Endothelial cell of umbilical vein (primary cell): Measurements from ENCODE around the gene ENC1. TPM values are rescaled to one million over a fixed set of nuclear protein-coding genes. Genes with fewer than 3 reads are reported as not detected.

Source experiments
- BruUV-seq: library from RNA; stranded (reverse); fragments of 400-500 nt; replicated peaks from 2 replicates; lab custom pipeline; 2021; lab: Mats Ljungman, UMichigan
- CTCF ChIA-PET: fragments of 300-600, 350-600 bp; sonication (Branson Sonifier 250); formaldehyde crosslinking; loops from one replicate; lab custom pipeline; 2021; ENCODE audit warnings: antibody characterized with exemption, inconsistent platforms; lab: Charles Lee
- POLR2A ChIA-PET: fragments of 300-600, 350-600 bp; sonication (Branson Sonifier 250); formaldehyde crosslinking; loops from one replicate; lab custom pipeline; 2021; ENCODE audit warnings: antibody characterized with exemption, inconsistent platforms; lab: Charles Lee
- DNase-seq: peaks from one replicate; pipeline ENCODE4 v3.0.0-alpha.2; 2011; ENCODE audit warnings: low read depth, low spot score
- FAIRE-seq: peaks from 2 replicates; lab custom pipeline; 2011; peaks lifted over from hg19 to GRCh38; lab: Jason Lieb, UNC
- H2AFZ ChIP-seq: 2 replicates; pipeline ENCODE4 v1.6.0; 2012; ENCODE audit warnings: low read depth, low read length, control low read depth, inconsistent platforms
- H3K27ac ChIP-seq: 2 replicates; pipeline ENCODE4 v1.5.1; 2011; ENCODE audit warnings: low read depth, mild to moderate bottlenecking, control low read depth, low read length, moderate library complexity; ENCODE audit not compliant: insufficient read depth
- H3K27me3 ChIP-seq, 2 experiments: 2 replicates each; pipeline versions ENCODE4 v1.6.0 to v1.6.1; 2011; ENCODE audit warnings: low read length in 2 of 2, mixed read lengths in 1 of 2; ENCODE audit not compliant: control insufficient read depth in 2 of 2, insufficient read depth in 2 of 2
- H3K36me3 ChIP-seq, 2 experiments: 2 replicates in 1 of 2; 3 replicates in 1 of 2; pipeline ENCODE4 v1.5.1; 2011; ENCODE audit warnings: low read length in 2 of 2, mild to moderate bottlenecking in 1 of 2, moderate library complexity in 1 of 2; ENCODE audit not compliant: control insufficient read depth in 2 of 2, insufficient read depth in 2 of 2; ENCODE audit errors: extremely low read depth in 1 of 2
- H3K4me1 ChIP-seq: 3 replicates; pipeline ENCODE4 v1.5.1; 2011; ENCODE audit warnings: mild to moderate bottlenecking, low read length; ENCODE audit not compliant: control insufficient read depth, insufficient read depth; ENCODE audit errors: extremely low read depth
- H3K4me2 ChIP-seq: 2 replicates; pipeline ENCODE4 v1.6.1; 2011; ENCODE audit warnings: low read length, control low read depth, mixed read lengths; ENCODE audit not compliant: insufficient read depth
- H3K4me3 ChIP-seq, 3 experiments: fragments of 200-600 bp in 1 of 3; sonication (generic), shearing (Covaris generic) in 1 of 3; replicated peaks in 1 of 3; 2 replicates each; pipeline ENCODE4 v1.5.1; 2011 to 2016; ENCODE audit warnings: control low read depth in 3 of 3, low read length in 3 of 3, mild to moderate bottlenecking in 2 of 3, inconsistent platforms in 1 of 3, low read depth in 1 of 3, moderate library complexity in 1 of 3; ENCODE audit not compliant: insufficient read depth in 1 of 3
- H3K79me2 ChIP-seq: 2 replicates; pipeline ENCODE4 v1.6.0; 2012; ENCODE audit warnings: low read length, inconsistent platforms; ENCODE audit not compliant: control insufficient read depth, insufficient read depth
- H3K9ac ChIP-seq: replicated peaks from 2 replicates; pipeline ENCODE3; 2011; ENCODE audit warnings: low read length, control low read depth; ENCODE audit not compliant: insufficient read depth; ENCODE audit errors: extremely low read depth
- H3K9me1 ChIP-seq: replicated peaks from 3 replicates; pipeline ENCODE4 v1.6.0; 2011; ENCODE audit warnings: mild to moderate bottlenecking, low read length; ENCODE audit not compliant: control insufficient read depth, insufficient read depth; ENCODE audit errors: extremely low read depth
- H3K9me3 ChIP-seq: replicated peaks from 2 replicates; pipeline ENCODE4 v1.5.1; 2012; ENCODE audit warnings: low read length, inconsistent platforms; ENCODE audit not compliant: control insufficient read depth, insufficient read depth
- H4K20me1 ChIP-seq: replicated peaks from 2 replicates; pipeline ENCODE3; 2011; ENCODE audit warnings: mild to moderate bottlenecking, low read length; ENCODE audit not compliant: control insufficient read depth, insufficient read depth; ENCODE audit errors: extremely low read depth
- CTCF ChIP-seq, 2 donors: IDR thresholded peaks; 1 replicate in 1 of 2; 2 replicates in 1 of 2; pipeline ENCODE4 v1.5.1; 2011; ENCODE audit warnings: low read length in 2 of 2, mild to moderate bottlenecking in 2 of 2, moderate library complexity in 2 of 2, control low read depth in 1 of 2, inconsistent platforms in 1 of 2, low read depth in 1 of 2; ENCODE audit not compliant: insufficient read depth in 1 of 2; ENCODE audit errors: extremely low read depth in 1 of 2
- EZH2 ChIP-seq: IDR thresholded peaks from 2 replicates; pipeline ENCODE4 v1.6.1; 2012; ENCODE audit warnings: borderline replicate concordance, low read depth, mild to moderate bottlenecking, moderate library complexity, low read length, inconsistent platforms; ENCODE audit not compliant: severe bottlenecking
- FOS ChIP-seq: IDR thresholded peaks from 2 replicates; pipeline ENCODE4 v1.6.1; 2011; ENCODE audit warnings: mild to moderate bottlenecking, low read length, moderate library complexity, borderline replicate concordance; ENCODE audit not compliant: insufficient read depth
- MAX ChIP-seq: IDR thresholded peaks from 2 replicates; pipeline ENCODE4 v1.6.1; 2011; ENCODE audit not compliant: insufficient read depth, insufficient read length
- POLR2A ChIP-seq: IDR thresholded peaks from 2 replicates; pipeline ENCODE4 v1.6.1; 2012; ENCODE audit warnings: low read depth, mild to moderate bottlenecking, control low read depth, low read length
- dilution Hi-C: fragments of 300-500 bp; cut with MboI; formaldehyde crosslinking; loops from one replicate; pipeline ENCODE4 v1.15.0; 2019; ENCODE audit warnings: low sequenced_read_pairs; ENCODE audit not compliant: extremely low pct_ligation_motif_present
- intact Hi-C: fragments of 100-400 bp; cut with micrococcal nuclease; formaldehyde crosslinking; loops from one replicate; pipeline ENCODE4 v1.10.0; 2022
- polyA plus RNA-seq, 4 experiments: library from polyadenylated mRNA; depleted of rRNA in 3 of 4; stranded (reverse) in 3 of 4; unstranded in 1 of 4; fragments of >200 nt; gene quantifications; 2 replicates each; pipeline versions ENCODE4 v1.2.1 to v1.2.3, GENCODE V29; 2011 to 2012; ENCODE audit warnings: missing spikeins in 1 of 4
- total RNA-seq: library from RNA; stranded (reverse); gene quantifications from 2 replicates; pipeline ENCODE4 v1.2.3, GENCODE V29; 2021

ENC1 gene
- total and polyA plus RNA-seq, 2 donors (not counting 3 experiments of a cell fraction or from before 2014, with no cell fraction given): 42.2 to 53.3 TPM

DNA sequence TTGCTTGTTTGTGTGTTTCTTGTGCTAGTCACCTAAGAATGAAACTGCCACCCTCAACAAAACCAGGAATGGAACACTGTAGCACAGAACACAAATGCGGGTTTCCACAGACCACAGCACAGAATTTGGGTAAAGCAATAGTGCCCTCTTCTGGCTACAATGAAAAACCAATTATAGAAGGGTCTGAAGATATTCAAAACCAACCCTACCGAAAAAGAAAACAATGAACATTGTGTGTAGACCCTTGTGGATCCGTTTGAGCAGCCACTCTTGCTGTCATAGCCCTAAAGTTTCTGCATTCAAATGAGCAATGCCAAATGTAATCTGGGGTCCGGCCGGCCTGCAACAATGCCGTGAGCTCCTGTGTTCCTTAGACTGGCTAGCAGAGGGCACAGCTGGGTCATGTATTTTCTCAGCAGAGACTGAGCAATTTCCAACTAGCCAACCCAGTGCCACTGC lies 8.3 kb upstream of the ENC1 start:
- no TSS peak for BruUV-seq
- ChIA-PET POLR2A (no interaction called here), CTCF (interaction anchor here (0.8 to 3.6 kb wide), 18 partner anchors 9 to 1130 kb away, joined by 3 to 47 read pairs (median 4); partner anchors contain the start of gene ENC1)
- no peak overlapping the region for H3K4me3 ChIP-seq
- H3K36me3 ChIP-seq: no peaks in the 10 kb centered on the region
- no peaks in the 10 kb centered on the region for H3K27me3 ChIP-seq
- intact Hi-C loops: loop anchor here (1.0 to 5.0 kb wide), 6 partner anchors 614 to 1058 kb away; no protein-coding TSS in a partner anchor
- H3K9me1 ChIP-seq: no peaks in the 10 kb centered on the region
- H4K20me1 ChIP-seq: no peaks in the 10 kb centered on the region
- dilution Hi-C loops: no loop called here
- H3K27ac ChIP-seq: no peak overlapping the region
- no peaks in the 10 kb centered on the region for H3K79me2 ChIP-seq
- H3K4me2 ChIP-seq: no peak overlapping the region
- no peak overlapping the region for H3K9ac ChIP-seq
- H3K4me1 ChIP-seq: peaks cover 5% of the 10 kb centered on the region
- FAIRE-seq (peak; percentile 87), DNase-seq (peak; percentile 69)
- H2AFZ ChIP-seq: peak overlapping the region; percentile 23
- H3K9me3 ChIP-seq: no peaks in the 10 kb centered on the region
- no peak for TF ChIP-seq MAX
- peak; percentile 46 to 50 for TF ChIP-seq CTCF (IDR thresholded peaks at IDR 0.05; ENCODE audit: extremely low read depth in 1 of 2, insufficient read depth in 1 of 2, low read depth in 1 of 2, low read length in 2 of 2)

DNA sequence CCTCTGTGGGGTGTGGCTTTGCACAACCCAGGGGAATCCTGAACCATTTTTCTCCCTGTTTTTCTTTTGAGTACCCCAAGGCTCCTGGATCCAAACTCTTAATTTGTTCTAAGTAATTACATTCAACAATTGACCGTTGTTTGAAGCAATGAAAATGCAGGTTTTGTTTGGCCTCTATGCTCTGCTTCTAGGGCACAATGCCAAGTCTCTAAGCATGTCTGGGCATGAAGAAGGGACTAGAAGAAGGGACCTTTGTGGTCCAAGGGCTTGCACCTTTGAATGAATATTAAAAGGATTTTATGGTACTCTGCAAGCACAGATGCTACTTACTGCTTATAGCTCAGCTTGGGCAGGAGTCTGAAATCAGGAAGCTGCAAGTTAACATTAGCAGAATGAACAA lies 6.6 kb upstream of the ENC1 start:
- BruUV-seq: no TSS peak
- no peaks in the 10 kb centered on the region for H3K36me3 ChIP-seq
- FAIRE-seq (no peak), DNase-seq (peak; percentile 31)
- peak overlapping the region; percentile 5 for H2AFZ ChIP-seq
- H3K9me1 ChIP-seq: no peaks in the 10 kb centered on the region
- no peak overlapping the region for H3K4me3 ChIP-seq
- H3K9ac ChIP-seq: no peak overlapping the region
- POLR2A ChIA-PET: no interaction called here
- H3K27ac ChIP-seq: no peak overlapping the region
- no peaks in the 10 kb centered on the region for H3K79me2 ChIP-seq
- no peaks in the 10 kb centered on the region for H3K27me3 ChIP-seq
- H3K4me2 ChIP-seq: no peak overlapping the region
- intact Hi-C loops: loop anchor here (5.0 kb wide), 1 partner anchor 855 kb away; no protein-coding TSS in a partner anchor
- CTCF ChIA-PET: interaction anchor here (1.1 to 2.9 kb wide), 5 partner anchors 611 to 745 kb away, joined by 3 to 26 read pairs (median 3); no protein-coding TSS in a partner anchor
- dilution Hi-C loops: no loop called here
- TF ChIP-seq POLR2A (no peak), EZH2 (no peak), FOS (no peak), MAX (no peak)
- peaks cover 23% of the 10 kb centered on the region for H3K4me1 ChIP-seq
- H4K20me1 ChIP-seq: no peaks in the 10 kb centered on the region
- H3K9me3 ChIP-seq: no peaks in the 10 kb centered on the region
